ENCODE data around the gene MAPKAPK3.

The MAPKAPK3 gene

DNA sequence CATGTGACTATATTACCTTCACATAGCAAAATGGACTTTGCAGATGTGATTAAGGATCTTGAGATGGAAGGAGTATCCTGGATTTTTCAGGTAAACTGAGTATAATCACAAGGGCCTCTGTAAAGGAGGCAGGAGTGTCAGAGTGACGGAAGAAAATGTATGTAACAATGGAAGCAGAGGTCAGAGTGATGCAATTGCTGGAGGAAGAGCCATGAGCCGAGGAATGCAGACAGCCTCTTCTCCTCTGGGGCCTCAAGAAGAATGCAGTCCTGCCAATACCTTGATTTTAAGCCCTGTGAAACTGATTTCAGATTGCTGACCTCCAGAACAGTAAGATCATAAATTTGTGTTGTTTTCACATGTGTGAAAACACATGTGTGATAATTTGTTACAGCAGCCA is 32.6 kb upstream of the MAPKAPK3 start:
- Histone ChIP-seq H3K4me3 (replicated peaks; ENCODE audit: low read depth, low read length) (no peak overlapping the region), H3K27me3 (replicated peaks; ENCODE audit: control insufficient read depth, insufficient read depth, low read length) (no peaks in the 10 kb centered on the region), H3K36me3 (ENCODE audit: control insufficient read depth, insufficient read depth, low read length) (peaks cover under 1% of the 10 kb centered on the region)
- TF ChIP-seq, protein P1, sequence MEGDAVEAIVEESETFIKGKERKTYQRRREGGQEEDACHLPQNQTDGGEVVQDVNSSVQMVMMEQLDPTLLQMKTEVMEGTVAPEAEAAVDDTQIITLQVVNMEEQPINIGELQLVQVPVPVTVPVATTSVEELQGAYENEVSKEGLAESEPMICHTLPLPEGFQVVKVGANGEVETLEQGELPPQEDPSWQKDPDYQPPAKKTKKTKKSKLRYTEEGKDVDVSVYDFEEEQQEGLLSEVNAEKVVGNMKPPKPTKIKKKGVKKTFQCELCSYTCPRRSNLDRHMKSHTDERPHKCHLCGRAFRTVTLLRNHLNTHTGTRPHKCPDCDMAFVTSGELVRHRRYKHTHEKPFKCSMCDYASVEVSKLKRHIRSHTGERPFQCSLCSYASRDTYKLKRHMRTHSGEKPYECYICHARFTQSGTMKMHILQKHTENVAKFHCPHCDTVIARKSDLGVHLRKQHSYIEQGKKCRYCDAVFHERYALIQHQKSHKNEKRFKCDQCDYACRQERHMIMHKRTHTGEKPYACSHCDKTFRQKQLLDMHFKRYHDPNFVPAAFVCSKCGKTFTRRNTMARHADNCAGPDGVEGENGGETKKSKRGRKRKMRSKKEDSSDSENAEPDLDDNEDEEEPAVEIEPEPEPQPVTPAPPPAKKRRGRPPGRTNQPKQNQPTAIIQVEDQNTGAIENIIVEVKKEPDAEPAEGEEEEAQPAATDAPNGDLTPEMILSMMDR (IDR thresholded peaks at IDR 0.05; ENCODE audit: insufficient read depth, low read length, poor library complexity, severe bottlenecking), result no peak
- DNase-seq (ENCODE audit: extremely low read depth, insufficient read length), result no peak

DNA sequence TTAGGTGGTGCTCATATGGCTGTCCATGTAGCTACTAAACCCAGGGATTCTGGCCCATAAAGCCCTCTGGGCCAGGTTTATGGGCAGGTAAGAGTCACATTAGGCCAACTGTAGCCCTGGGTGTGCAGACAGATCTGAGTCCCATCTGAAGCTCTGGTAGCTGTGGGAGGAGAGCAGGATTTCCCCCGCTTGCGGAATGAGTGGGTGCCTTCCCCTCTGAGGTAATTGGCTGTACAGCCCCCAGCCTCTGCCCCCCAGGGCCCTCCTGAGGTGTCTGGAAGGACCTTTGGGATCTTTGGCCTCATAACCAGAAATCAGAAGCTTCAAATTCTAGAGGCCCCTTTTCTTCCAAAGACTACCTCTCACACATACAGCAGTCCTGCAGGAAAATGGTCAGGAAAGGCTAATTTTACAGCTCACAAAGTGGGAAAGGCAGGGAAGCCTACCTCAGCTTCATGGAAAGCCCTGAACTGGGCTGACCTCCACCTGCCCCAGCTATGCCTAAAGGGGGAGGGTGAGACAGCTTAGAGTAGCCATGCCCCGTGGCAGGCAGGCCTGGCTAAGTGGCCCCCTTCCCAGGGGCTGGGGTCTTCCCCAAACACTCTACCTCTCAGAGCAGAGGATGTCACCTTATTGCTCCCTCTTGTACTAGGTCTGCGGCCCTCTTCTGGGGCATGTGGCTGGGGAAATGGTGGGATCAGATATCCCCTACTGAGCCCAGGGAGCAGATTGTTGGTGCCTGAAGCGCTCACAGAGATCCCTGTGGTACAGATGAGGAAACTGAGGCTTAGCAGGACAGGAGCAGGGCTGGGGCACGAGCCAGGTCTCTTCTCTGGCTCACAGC is 30.8 kb upstream of the MAPKAPK3 start:
- no peak overlapping the region for H3K4me3 ChIP-seq (replicated peaks; ENCODE audit: low read depth, low read length)
- H3K27me3 ChIP-seq (replicated peaks; ENCODE audit: control insufficient read depth, insufficient read depth, low read length), result no peaks in the 10 kb centered on the region
- H3K36me3 ChIP-seq (ENCODE audit: control insufficient read depth, insufficient read depth, low read length), result no peaks in the 10 kb centered on the region; the same call in 1 of the 2 replicates
- no peak for DNase-seq (ENCODE audit: extremely low read depth, insufficient read length)
- TF ChIP-seq, protein P1 (IDR thresholded peaks at IDR 0.05; ENCODE audit: insufficient read depth, low read length, poor library complexity, severe bottlenecking), result no peak

DNA sequence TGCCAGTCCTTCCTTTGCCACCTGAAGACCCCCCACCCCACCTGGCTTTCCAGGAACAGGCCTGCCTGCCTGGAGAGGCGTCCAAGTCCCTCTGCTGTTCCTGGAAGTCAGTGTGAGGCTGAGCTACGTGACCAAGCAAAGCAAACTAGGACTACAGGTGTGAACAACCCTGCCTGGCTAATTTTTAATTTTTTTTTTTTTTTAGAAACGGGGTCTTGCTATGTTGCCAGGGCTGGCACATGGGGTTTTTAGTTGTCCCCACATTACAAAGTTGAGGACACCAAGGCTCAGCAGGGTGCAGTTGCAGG is 30.2 kb upstream of the MAPKAPK3 start:
- no peaks in the 10 kb centered on the region; the same call in 1 of the 2 replicates for H3K36me3 ChIP-seq (ENCODE audit: control insufficient read depth, insufficient read depth, low read length)
- H3K27me3 ChIP-seq (replicated peaks; ENCODE audit: control insufficient read depth, insufficient read depth, low read length), result no peaks in the 10 kb centered on the region
- no peak overlapping the region for H3K4me3 ChIP-seq (replicated peaks; ENCODE audit: low read depth, low read length)
- no peak for DNase-seq (ENCODE audit: extremely low read depth, insufficient read length)
- TF ChIP-seq, protein P1 (IDR thresholded peaks at IDR 0.05; ENCODE audit: insufficient read depth, low read length, poor library complexity, severe bottlenecking), result no peak

DNA sequence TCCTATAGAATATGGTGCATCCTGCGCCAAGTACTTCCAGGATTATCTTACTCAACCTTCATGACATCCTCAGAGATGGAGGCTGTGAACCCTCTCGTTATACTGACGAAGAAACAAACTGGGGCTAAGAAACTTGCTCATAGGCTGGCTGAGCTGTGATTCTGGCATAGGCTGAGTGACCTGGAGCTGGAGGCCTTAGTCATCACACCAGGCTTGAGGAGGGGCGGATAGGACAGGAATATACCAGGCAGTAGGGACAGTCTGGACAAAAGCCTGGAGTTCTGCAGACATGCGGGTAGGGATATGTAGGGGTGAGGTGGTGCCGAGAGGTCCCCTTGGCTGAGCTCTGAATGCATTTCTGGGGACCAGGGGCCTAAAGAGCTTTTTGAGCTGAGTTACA is 29.6 kb upstream of the MAPKAPK3 start:
- H3K27me3 ChIP-seq (replicated peaks; ENCODE audit: control insufficient read depth, insufficient read depth, low read length), result no peaks in the 10 kb centered on the region
- no peak for DNase-seq (ENCODE audit: extremely low read depth, insufficient read length)
- no peaks in the 10 kb centered on the region; the same call in 1 of the 2 replicates for H3K36me3 ChIP-seq (ENCODE audit: control insufficient read depth, insufficient read depth, low read length)
- no peak overlapping the region for H3K4me3 ChIP-seq (replicated peaks; ENCODE audit: low read depth, low read length)
- TF ChIP-seq, protein P1 (IDR thresholded peaks at IDR 0.05; ENCODE audit: insufficient read depth, low read length, poor library complexity, severe bottlenecking), result no peak

DNA sequence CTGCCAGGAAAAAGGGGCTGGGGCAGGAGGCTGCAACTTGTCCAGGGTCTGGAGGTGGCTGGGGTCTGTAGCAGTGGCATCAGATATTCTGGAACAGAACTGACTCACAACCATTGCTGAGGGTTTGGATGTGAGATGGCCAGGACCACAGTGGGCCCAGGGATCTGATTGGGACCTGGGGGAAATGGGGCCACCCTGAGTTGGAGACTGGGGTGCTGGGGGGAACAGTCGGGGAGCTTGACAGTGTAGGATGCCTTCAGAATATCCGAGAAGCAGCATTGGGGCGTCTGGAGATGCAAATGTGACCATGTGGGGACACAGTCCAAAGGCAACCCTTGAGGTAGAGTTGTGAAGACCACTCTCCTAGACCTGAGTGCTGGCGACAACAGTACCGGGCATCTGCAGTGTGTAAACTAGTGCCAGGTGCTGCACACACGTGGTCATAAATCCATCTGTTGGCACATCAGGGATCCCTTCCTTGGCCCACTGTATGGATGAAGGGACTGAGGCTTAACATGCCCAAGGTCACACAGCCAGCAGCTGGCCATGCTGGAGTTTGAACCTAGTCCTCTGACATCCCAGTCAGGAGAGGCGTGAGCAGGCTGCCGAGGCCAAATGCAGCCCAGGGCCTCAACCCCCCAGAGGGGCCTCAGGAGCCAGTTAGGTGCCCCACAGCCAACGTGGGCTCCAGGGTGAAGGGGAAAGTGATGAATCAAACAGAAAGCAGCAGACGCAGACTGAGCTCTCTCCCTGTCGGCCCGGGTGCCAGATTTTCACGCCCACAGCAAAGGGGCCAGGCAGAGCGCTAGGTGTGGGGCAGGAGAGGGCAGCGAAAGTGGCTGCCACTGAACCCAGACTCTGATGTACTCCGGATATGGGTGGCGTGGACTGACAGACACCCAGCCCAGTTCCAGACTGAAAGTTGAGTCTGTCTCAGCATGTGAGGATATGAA is 28.9 kb upstream of the MAPKAPK3 start:
- peak; percentile 69 for DNase-seq (ENCODE audit: extremely low read depth, insufficient read length)
- H3K36me3 ChIP-seq (ENCODE audit: control insufficient read depth, insufficient read depth, low read length), result no peaks in the 10 kb centered on the region
- no peak overlapping the region for H3K4me3 ChIP-seq (replicated peaks; ENCODE audit: low read depth, low read length)
- TF ChIP-seq, protein P1 (IDR thresholded peaks at IDR 0.05; ENCODE audit: insufficient read depth, low read length, poor library complexity, severe bottlenecking), result no peak
- no peaks in the 10 kb centered on the region for H3K27me3 ChIP-seq (replicated peaks; ENCODE audit: control insufficient read depth, insufficient read depth, low read length)
